Cardiac fibroblast (primary cell): ENCODE data around the gene USP36.
"Not testable (repeated sequence)": the region's sequence is repeated elsewhere in the genome, so short reads cannot be mapped to it uniquely, and the experiment has no call there.

Experiments used
- DNase-seq, 2 donors: peaks; one replicate each; pipeline versions ENCODE4 v3.0.0 to v3.0.0-alpha.2; 2010; ENCODE audit warnings: low read depth in 2 of 2
- H3K4me3 ChIP-seq, 2 donors: replicated peaks in 1 of 2; 1 replicate in 1 of 2; 2 replicates in 1 of 2; pipeline ENCODE4 v1.5.1; 2011; ENCODE audit warnings: low read depth in 2 of 2, low read length in 2 of 2, mild to moderate bottlenecking in 2 of 2, moderate library complexity in 1 of 2
- TF ChIP-seq, protein P1 (sequence below): IDR thresholded peaks from one replicate; pipeline ENCODE4 v1.5.1; 2011; ENCODE audit warnings: low read depth, mild to moderate bottlenecking, low read length, inconsistent platforms

The USP36 gene

DNA sequence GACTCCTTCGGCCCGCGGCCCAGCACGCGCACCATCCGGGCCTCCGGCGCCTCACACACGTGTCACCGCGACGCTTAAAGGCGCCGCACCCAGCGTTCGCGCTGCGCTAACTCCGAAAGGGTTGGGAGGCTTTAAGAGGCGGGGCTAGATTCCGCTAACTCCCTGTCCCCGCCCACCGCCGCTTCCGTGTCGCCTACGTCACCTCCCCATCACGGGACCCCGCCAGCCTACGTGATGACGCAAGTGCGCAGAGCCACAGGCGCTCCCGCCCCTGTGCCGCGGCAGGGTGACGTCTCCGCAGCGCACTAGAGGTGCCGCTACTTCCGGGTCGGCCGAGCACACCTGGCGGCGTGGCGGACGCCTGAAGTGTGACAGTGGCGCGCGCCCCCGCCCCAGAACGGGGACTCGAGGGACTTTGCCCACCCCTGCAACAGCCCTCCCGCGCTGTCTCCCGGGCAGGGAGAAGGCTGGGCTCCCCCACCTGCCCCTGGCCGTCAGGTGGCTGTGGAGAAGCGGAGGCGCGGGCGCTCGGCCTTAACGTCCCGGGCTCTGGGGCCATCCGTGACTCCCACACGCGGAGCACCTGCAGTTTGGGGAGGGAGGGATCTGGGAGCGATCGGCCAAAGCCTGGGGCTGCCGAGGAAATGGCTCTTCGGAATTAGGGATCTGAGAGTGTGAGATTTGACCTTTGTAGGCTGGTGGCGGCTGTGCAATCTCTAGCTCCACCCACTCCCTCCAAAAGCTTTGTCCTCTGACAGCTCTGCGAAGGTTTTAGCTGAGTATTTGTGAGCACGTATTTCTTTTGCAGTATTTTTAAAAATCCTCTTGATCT, at the start of gene USP36:
TSS of gene USP36 (minus strand) at position 35 of the 832 bp plus-strand sequence. CDS start 4,451 bp downstream, outside the sequence.
- peak; percentile 99 to 100 for DNase-seq
- TF ChIP-seq, protein P1, sequence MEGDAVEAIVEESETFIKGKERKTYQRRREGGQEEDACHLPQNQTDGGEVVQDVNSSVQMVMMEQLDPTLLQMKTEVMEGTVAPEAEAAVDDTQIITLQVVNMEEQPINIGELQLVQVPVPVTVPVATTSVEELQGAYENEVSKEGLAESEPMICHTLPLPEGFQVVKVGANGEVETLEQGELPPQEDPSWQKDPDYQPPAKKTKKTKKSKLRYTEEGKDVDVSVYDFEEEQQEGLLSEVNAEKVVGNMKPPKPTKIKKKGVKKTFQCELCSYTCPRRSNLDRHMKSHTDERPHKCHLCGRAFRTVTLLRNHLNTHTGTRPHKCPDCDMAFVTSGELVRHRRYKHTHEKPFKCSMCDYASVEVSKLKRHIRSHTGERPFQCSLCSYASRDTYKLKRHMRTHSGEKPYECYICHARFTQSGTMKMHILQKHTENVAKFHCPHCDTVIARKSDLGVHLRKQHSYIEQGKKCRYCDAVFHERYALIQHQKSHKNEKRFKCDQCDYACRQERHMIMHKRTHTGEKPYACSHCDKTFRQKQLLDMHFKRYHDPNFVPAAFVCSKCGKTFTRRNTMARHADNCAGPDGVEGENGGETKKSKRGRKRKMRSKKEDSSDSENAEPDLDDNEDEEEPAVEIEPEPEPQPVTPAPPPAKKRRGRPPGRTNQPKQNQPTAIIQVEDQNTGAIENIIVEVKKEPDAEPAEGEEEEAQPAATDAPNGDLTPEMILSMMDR = no peak
- H3K4me3 ChIP-seq = peak within 1 kb of the TSS; percentile 84 to 93

- not testable (repeated sequence) for H3K4me3 ChIP-seq, DNase-seq
These were observed 49.5 kb upstream of the USP36 start for GRCh38 chr17:78890096-78890495.

GRCh38 chr17:78889531-78889930, 48.9 kb upstream of the USP36 start:
- no peak for DNase-seq
- no peak overlapping the region for H3K4me3 ChIP-seq
- TF ChIP-seq, protein P1 = no peak

GRCh38 chr17:78888941-78889518, 48.4 kb upstream of the USP36 start:
- no peak for DNase-seq
- TF ChIP-seq, protein P1 = no peak
- no peak overlapping the region for H3K4me3 ChIP-seq

GRCh38 chr17:78886954-78887353, 46.3 kb upstream of the USP36 start:
- TF ChIP-seq, protein P1 = no peak
- no peak for DNase-seq
- H3K4me3 ChIP-seq = no peak overlapping the region

DNA sequence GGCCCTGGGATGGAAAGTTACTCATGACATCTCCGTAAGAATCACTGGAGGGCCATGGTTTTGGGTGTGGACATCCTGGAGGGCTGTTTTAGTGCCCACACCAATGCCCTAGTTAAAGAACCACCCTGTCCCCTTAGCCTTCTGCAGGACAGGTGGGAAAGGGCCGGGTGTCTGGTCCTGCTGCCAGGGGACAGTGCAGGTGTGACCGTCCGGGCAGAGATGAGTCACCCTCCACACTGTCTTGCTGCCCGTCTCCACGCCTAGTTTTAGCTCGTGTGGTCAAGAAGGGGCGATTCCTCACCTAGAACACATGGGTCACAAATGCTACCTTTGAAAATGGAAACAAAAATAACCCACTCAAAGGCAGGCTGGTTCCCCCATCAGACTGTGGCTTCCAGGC, 45.3 kb upstream of the USP36 start:
- no peak overlapping the region for H3K4me3 ChIP-seq
- TF ChIP-seq, protein P1 = no peak
- DNase-seq = no peak

- no peak for DNase-seq
- H3K4me3 ChIP-seq = no peak overlapping the region
- TF ChIP-seq, protein P1 = no peak
These were observed 44.5 kb upstream of the USP36 start for GRCh38 chr17:78884876-78885667.
